Gastroesophageal sphincter (tissue), 4 donors: ENCODE measurements around the gene SLC66A2. TPM values are rescaled to one million over a fixed set of nuclear protein-coding genes. Genes with fewer than 3 reads are reported as not detected.

ENCODE experiments used
- ATAC-seq: fragments of 150-250 bp; one replicate; pipeline ENCODE4 v1.9.1; 2016; ENCODE audit warnings: mild to moderate bottlenecking, moderate library complexity
- H3K27ac ChIP-seq, 4 donors: fragments of 200-600 bp; sonication (generic) in 3 of 4; 1 replicate in 3 of 4; 2 replicates in 1 of 4; pipeline ENCODE4 v1.5.1; 2016 to 2019
- H3K27me3 ChIP-seq: fragments of 200-600 bp; sonication (generic); one replicate; pipeline ENCODE4 v1.5.1; 2019
- H3K36me3 ChIP-seq, 2 donors: fragments of 200-600 bp; sonication (generic); one replicate each; pipeline ENCODE4 v1.5.1; 2019; ENCODE audit warnings: control low read depth in 1 of 2
- H3K4me1 ChIP-seq, 3 donors: fragments of 200-600 bp; sonication (generic); 1 replicate in 2 of 3; 2 replicates in 1 of 3; pipeline ENCODE4 v1.5.1; 2016 to 2019; ENCODE audit warnings: control low read depth in 2 of 3
- H3K4me3 ChIP-seq, 2 donors: fragments of 200-600 bp; sonication (generic); one replicate each; pipeline ENCODE4 v1.5.1; 2019; ENCODE audit warnings: mild to moderate bottlenecking in 1 of 2, moderate library complexity in 1 of 2
- H3K9me3 ChIP-seq, 3 donors: fragments of 200-600 bp; sonication (generic); one replicate each; pipeline ENCODE4 v1.5.1; 2017 to 2019; ENCODE audit warnings: control low read depth in 2 of 3
- CTCF ChIP-seq, 4 experiments: fragments of 200-600 bp in 2 of 4; fragments of 450-650 bp in 2 of 4; sonication (generic) in 1 of 4; IDR thresholded peaks; one replicate each; pipeline ENCODE4 v1.5.1; 2017 to 2019; ENCODE audit warnings: antibody characterized with exemption in 4 of 4, mild to moderate bottlenecking in 2 of 4, moderate library complexity in 2 of 4
- EP300 ChIP-seq: sonication (generic); formaldehyde crosslinking; IDR thresholded peaks from one replicate; pipeline ENCODE4 v1.6.1; 2017; ENCODE audit warnings: antibody characterized with exemption, mild to moderate bottlenecking
- POLR2A ChIP-seq, 2 donors: fragments of 450-650 bp; IDR thresholded peaks; one replicate each; pipeline ENCODE4 v1.6.1; 2017; ENCODE audit warnings: antibody characterized with exemption in 2 of 2, mild to moderate bottlenecking in 2 of 2, moderate library complexity in 1 of 2
- POLR2AphosphoS5 ChIP-seq: sonication (generic); formaldehyde crosslinking; IDR thresholded peaks from one replicate; pipeline ENCODE4 v1.6.1; 2017; ENCODE audit warnings: antibody characterized with exemption
- WGBS, 2 donors: methylation state at CpG; one replicate each; pipeline ENCODE4 v1.1.5; 2018; ENCODE audit warnings: low coverage in 1 of 2; 5-methylcytosine and 5-hydroxymethylcytosine counted together
- total RNA-seq, 4 donors: library from RNA; depleted of rRNA; stranded (reverse); fragments of >200 nt; gene quantifications; one replicate each; pipeline ENCODE4 v1.1.0, GENCODE V29; 2016

SLC66A2 gene
- total RNA-seq, 4 donors from 2014 or later = 32.2 to 42.6 (median 35.6) TPM

GRCh38 chr18:79902075-79902474 lies 49.4 kb downstream of the SLC66A2 start:
- H3K36me3 ChIP-seq = peaks cover 0 to 32% of the 10 kb centered on the region in 2 donors
- H3K27me3 ChIP-seq = peaks cover 26% of the 10 kb centered on the region
- H3K27ac ChIP-seq = no peak overlapping the region
- WGBS, 2 donors = 100% methylated on average over 1 of the region's 8 CpGs; no CpG with 5 or more reads in 1 of the 2 donors
- no peak for ATAC-seq
- no peak for TF ChIP-seq POLR2AphosphoS5
- no peak for TF ChIP-seq CTCF (IDR thresholded peaks at IDR 0.05)
- TF ChIP-seq POLR2A (IDR thresholded peaks at IDR 0.05) = no peak
- TF ChIP-seq EP300 = no peak
- peaks cover 0 to 28% (median 0%) of the 10 kb centered on the region in 3 donors for H3K9me3 ChIP-seq
- no peaks in the 10 kb centered on the region for H3K4me1 ChIP-seq
- no peak overlapping the region for H3K4me3 ChIP-seq

GRCh38 chr18:79901665-79902064 lies 49.8 kb downstream of the SLC66A2 start:
- Histone ChIP-seq H3K36me3 (peaks cover 0 to 32% of the 10 kb centered on the region in 2 donors), H3K27ac (no peak overlapping the region), H3K27me3 (peaks cover 26% of the 10 kb centered on the region), H3K4me3 (no peak overlapping the region), H3K4me1 (no peaks in the 10 kb centered on the region), H3K9me3 (peaks cover 0 to 32% (median 0%) of the 10 kb centered on the region in 3 donors)
- ATAC-seq = no peak
- 93 to 98% methylated on average over 4 to 8 of the region's 13 CpGs for WGBS, 2 donors
- TF ChIP-seq EP300 = no peak
- no peak for TF ChIP-seq POLR2AphosphoS5
- TF ChIP-seq POLR2A (IDR thresholded peaks at IDR 0.05) = no peak
- TF ChIP-seq CTCF (IDR thresholded peaks at IDR 0.05) = no peak

GRCh38 chr18:79900610-79901570 lies 50.6 kb downstream of the SLC66A2 start:
- no peak overlapping the region for H3K4me3 ChIP-seq
- ATAC-seq = no peak

GRCh38 chr18:79899609-79900445 lies 51.6 kb downstream of the SLC66A2 start:
- Histone ChIP-seq H3K9me3 (peaks cover 0 to 47% (median 0%) of the 10 kb centered on the region in 3 donors), H3K27me3 (peaks cover 26% of the 10 kb centered on the region), H3K4me1 (no peaks in the 10 kb centered on the region), H3K27ac (no peak overlapping the region), H3K36me3 (peaks cover 0 to 28% of the 10 kb centered on the region in 2 donors), H3K4me3 (no peak overlapping the region)
- no peak for ATAC-seq
- WGBS, 2 donors = 72% methylated on average over 5 of the region's 53 CpGs; no CpG with 5 or more reads in 1 of the 2 donors
- TF ChIP-seq CTCF (IDR thresholded peaks at IDR 0.05) = no peak

More at GRCh38 chr18:79900610-79901570, 50.6 kb downstream of the SLC66A2 start:
- H3K9me3 ChIP-seq = peaks cover 0 to 40% (median 0%) of the 10 kb centered on the region in 3 donors
- TF ChIP-seq EP300 = no peak
- no peak for TF ChIP-seq POLR2AphosphoS5
- no peak for TF ChIP-seq POLR2A (IDR thresholded peaks at IDR 0.05)
- no peak for TF ChIP-seq CTCF (IDR thresholded peaks at IDR 0.05)
- H3K4me1 ChIP-seq = no peaks in the 10 kb centered on the region
- H3K27me3 ChIP-seq = peaks cover 26% of the 10 kb centered on the region
- WGBS, 2 donors = 100% methylated on average over 3 of the region's 28 CpGs; no CpG with 5 or more reads in 1 of the 2 donors
- H3K36me3 ChIP-seq = peaks cover 0 to 32% of the 10 kb centered on the region in 2 donors
- no peak overlapping the region for H3K27ac ChIP-seq
